Rectal smooth muscle tissue (tissue), 1 donor: ENCODE data around the gene MKLN1.

Source experiments
- H3K27ac ChIP-seq: one replicate; pipeline ENCODE4 v1.7.0; 2013; ENCODE audit warnings: low read depth, low read length, inconsistent platforms
- H3K27me3 ChIP-seq: one replicate; pipeline ENCODE4 v1.7.0; 2013; ENCODE audit warnings: low read length; ENCODE audit not compliant: control insufficient read depth, insufficient read depth
- H3K36me3 ChIP-seq: one replicate; pipeline ENCODE4 v1.7.0; 2013; ENCODE audit warnings: low read length; ENCODE audit not compliant: control insufficient read depth, insufficient read depth
- H3K4me1 ChIP-seq: one replicate; pipeline ENCODE4 v1.7.0; 2013; ENCODE audit warnings: low read length; ENCODE audit not compliant: control insufficient read depth, insufficient read depth
- H3K4me3 ChIP-seq: one replicate; pipeline ENCODE4 v1.7.0; 2013; ENCODE audit warnings: low read length
- H3K9ac ChIP-seq: one replicate; pipeline ENCODE4 v1.7.0; 2013; ENCODE audit warnings: low read length

MKLN1 gene

GRCh38 chr7:131489881-131490280, 162.2 kb downstream of the MKLN1 start:
- Histone ChIP-seq H3K4me3 (no peak overlapping the region), H3K27ac (no peak overlapping the region), H3K36me3 (peaks cover 4% of the 10 kb centered on the region), H3K4me1 (no peaks in the 10 kb centered on the region), H3K27me3 (no peaks in the 10 kb centered on the region), H3K9ac (no peak overlapping the region)

- no peaks in the 10 kb centered on the region for H3K4me1 ChIP-seq
- H3K4me3 ChIP-seq, result no peak overlapping the region
- no peak overlapping the region for H3K27ac ChIP-seq
- no peaks in the 10 kb centered on the region for H3K27me3 ChIP-seq
- H3K9ac ChIP-seq, result no peak overlapping the region
- H3K36me3 ChIP-seq, result no peaks in the 10 kb centered on the region
These were observed 165.4 kb downstream of the MKLN1 start for GRCh38 chr7:131493081-131493480.

DNA sequence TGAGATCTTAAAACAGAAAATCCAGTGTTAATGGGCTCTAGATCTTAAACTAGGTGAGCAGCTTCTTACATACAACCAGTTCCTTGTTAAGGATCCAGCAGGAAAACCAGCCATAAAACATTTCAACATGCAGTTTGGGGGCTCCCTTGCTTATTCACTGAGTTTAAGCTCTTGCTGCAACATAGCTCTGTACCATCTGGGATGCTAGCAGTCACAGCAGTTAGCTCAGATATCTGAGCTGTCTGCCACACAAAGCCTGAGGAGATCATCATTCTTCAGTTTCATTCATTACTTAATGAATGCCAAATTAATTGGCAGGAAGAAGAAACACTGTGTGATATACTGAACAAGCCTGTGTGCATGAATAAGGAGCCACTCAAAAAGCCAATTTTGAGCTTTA, 165.9 kb downstream of the MKLN1 start:
- H3K9ac ChIP-seq, result no peak overlapping the region
- no peak overlapping the region for H3K4me3 ChIP-seq
- no peaks in the 10 kb centered on the region for H3K27me3 ChIP-seq
- no peak overlapping the region for H3K27ac ChIP-seq
- no peaks in the 10 kb centered on the region for H3K4me1 ChIP-seq
- peaks cover under 1% of the 10 kb centered on the region for H3K36me3 ChIP-seq

GRCh38 chr7:131494182-131494581, 166.5 kb downstream of the MKLN1 start:
- no peak overlapping the region for H3K9ac ChIP-seq
- no peak overlapping the region for H3K27ac ChIP-seq
- peaks cover 2% of the 10 kb centered on the region for H3K36me3 ChIP-seq
- no peaks in the 10 kb centered on the region for H3K4me1 ChIP-seq
- H3K27me3 ChIP-seq, result no peaks in the 10 kb centered on the region
- no peak overlapping the region for H3K4me3 ChIP-seq

DNA sequence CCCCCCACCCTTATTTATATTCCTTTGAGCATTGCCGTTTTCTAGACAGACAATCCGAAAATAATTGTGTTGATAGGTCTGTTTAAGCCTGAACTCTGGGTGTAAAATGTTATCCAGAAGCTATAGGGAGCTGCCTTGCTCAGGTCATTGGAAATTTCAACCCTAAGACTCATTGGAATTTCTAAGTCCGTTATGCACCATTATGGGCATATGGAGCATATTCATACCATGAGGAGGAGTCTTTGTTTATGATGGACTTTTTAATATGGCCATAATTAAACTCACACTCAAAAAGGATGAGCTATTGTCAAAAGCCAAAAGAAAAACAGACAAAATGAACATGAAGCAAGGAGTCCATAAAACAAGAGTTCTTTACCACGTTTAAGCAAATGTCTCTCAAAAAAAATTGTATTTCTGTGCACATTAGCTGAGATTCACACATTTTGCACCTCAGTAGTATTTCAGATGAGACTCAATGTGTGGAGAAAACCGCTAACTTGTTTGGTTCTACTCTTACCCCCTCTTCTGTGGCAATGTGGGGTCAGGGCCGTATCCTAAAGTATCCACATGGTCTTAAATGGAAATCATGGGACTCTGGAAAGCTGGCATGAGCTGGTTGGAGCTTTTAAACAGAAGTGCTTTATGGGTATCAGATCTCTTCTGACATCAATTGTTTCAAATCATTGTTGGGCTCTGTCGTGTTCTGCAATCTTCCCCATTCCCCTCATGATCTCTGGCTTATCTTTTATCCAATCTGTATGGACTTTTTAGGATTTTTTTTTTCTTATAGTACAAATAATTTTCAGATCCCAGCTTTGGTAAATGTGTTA, 168.2 kb downstream of the MKLN1 start:
- H3K36me3 ChIP-seq, result peaks cover 2% of the 10 kb centered on the region
- H3K4me1 ChIP-seq, result no peaks in the 10 kb centered on the region
- H3K9ac ChIP-seq, result no peak overlapping the region
- no peak overlapping the region for H3K4me3 ChIP-seq
- H3K27me3 ChIP-seq, result no peaks in the 10 kb centered on the region
- H3K27ac ChIP-seq, result no peak overlapping the region

GRCh38 chr7:131497454-131497853, 169.8 kb downstream of the MKLN1 start:
- H3K4me1 ChIP-seq, result no peaks in the 10 kb centered on the region
- H3K9ac ChIP-seq, result no peak overlapping the region
- no peak overlapping the region for H3K4me3 ChIP-seq
- H3K27me3 ChIP-seq, result no peaks in the 10 kb centered on the region
- H3K27ac ChIP-seq, result no peak overlapping the region
- peaks cover 2% of the 10 kb centered on the region for H3K36me3 ChIP-seq

- H3K4me3 ChIP-seq, result no peak overlapping the region
- peaks cover 2% of the 10 kb centered on the region for H3K36me3 ChIP-seq
- H3K9ac ChIP-seq, result no peak overlapping the region
- no peak overlapping the region for H3K27ac ChIP-seq
- no peaks in the 10 kb centered on the region for H3K27me3 ChIP-seq
- H3K4me1 ChIP-seq, result peaks cover 3% of the 10 kb centered on the region
These were observed 170.7 kb downstream of the MKLN1 start for GRCh38 chr7:131498237-131498885.

- no peak overlapping the region for H3K27ac ChIP-seq
- no peaks in the 10 kb centered on the region for H3K27me3 ChIP-seq
- peaks cover 3% of the 10 kb centered on the region for H3K4me1 ChIP-seq
- H3K4me3 ChIP-seq, result no peak overlapping the region
- H3K36me3 ChIP-seq, result peaks cover 2% of the 10 kb centered on the region
- no peak overlapping the region for H3K9ac ChIP-seq
These were observed 172.1 kb downstream of the MKLN1 start for GRCh38 chr7:131499801-131500200.

DNA sequence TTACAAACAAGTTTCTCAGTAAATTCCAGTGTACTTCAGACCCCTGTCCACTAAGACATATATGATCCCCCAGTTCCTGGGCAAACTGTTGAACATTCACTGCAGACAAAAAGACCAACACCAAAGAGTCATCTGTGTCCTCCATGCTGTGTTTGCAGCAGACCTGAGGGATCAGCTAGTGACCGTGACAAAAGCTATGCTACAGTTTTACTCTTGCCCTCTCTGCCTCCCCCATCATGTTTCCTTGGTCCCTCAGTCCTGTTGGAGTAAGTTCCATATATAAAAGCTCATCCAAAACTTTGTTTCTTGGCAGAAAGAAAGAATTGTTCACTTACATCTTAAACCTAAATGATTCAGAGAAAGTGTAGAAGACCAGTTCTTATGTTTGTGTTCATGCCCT, 172.7 kb downstream of the MKLN1 start:
- Histone ChIP-seq H3K9ac (no peak overlapping the region), H3K27ac (no peak overlapping the region), H3K4me1 (peaks cover 3% of the 10 kb centered on the region), H3K4me3 (no peak overlapping the region), H3K27me3 (no peaks in the 10 kb centered on the region), H3K36me3 (peaks cover 2% of the 10 kb centered on the region)

GRCh38 chr7:131501422-131501821, 173.7 kb downstream of the MKLN1 start:
- H3K4me3 ChIP-seq, result no peak overlapping the region
- H3K27ac ChIP-seq, result no peak overlapping the region
- H3K36me3 ChIP-seq, result peaks cover 2% of the 10 kb centered on the region

GRCh38 chr7:131501930-131502685, 174.4 kb downstream of the MKLN1 start:
- H3K9ac ChIP-seq, result no peak overlapping the region
- H3K27ac ChIP-seq, result no peak overlapping the region

More at GRCh38 chr7:131501422-131501821, 173.7 kb downstream of the MKLN1 start:
- H3K9ac ChIP-seq, result no peak overlapping the region
- H3K4me1 ChIP-seq, result peaks cover 3% of the 10 kb centered on the region
- H3K27me3 ChIP-seq, result no peaks in the 10 kb centered on the region

GRCh38 chr7:131502810-131503508, 175.3 kb downstream of the MKLN1 start:
- Histone ChIP-seq H3K9ac (no peak overlapping the region), H3K27ac (no peak overlapping the region), H3K4me1 (peaks cover 3% of the 10 kb centered on the region), H3K4me3 (no peak overlapping the region), H3K36me3 (peaks cover 2% of the 10 kb centered on the region), H3K27me3 (no peaks in the 10 kb centered on the region)

More at GRCh38 chr7:131501930-131502685, 174.4 kb downstream of the MKLN1 start:
- no peak overlapping the region for H3K4me3 ChIP-seq
- no peaks in the 10 kb centered on the region for H3K27me3 ChIP-seq
- peaks cover 3% of the 10 kb centered on the region for H3K4me1 ChIP-seq
- peaks cover 2% of the 10 kb centered on the region for H3K36me3 ChIP-seq
